Subcutaneous adipose tissue (tissue), 4 donors: ENCODE results near the gene SUSD1. TPM values are rescaled to one million over a fixed set of nuclear protein-coding genes. Genes with fewer than 3 reads are reported as not detected.

Source experiments
- CTCF ChIP-seq: fragments of 450-650 bp; IDR thresholded peaks from one replicate; pipeline ENCODE4 v1.5.1; 2016; ENCODE audit warnings: low read depth, mild to moderate bottlenecking, control low read depth, antibody characterized with exemption, moderate library complexity
- total RNA-seq, 4 donors: library from RNA; depleted of rRNA; stranded (reverse); fragments of >200 nt; gene quantifications; one replicate each; pipeline ENCODE4 v1.1.0, GENCODE V29; 2016

Gene SUSD1
- total RNA-seq, 4 donors from 2014 or later, result 8.4 to 24.6 (median 16.3) TPM

- TF ChIP-seq CTCF, result no peak
These were observed 102.1 kb downstream of the SUSD1 start for GRCh38 chr9:112072721-112073638.

GRCh38 chr9:112069318-112070169, 105.6 kb downstream of the SUSD1 start:
- no peak for TF ChIP-seq CTCF

GRCh38 chr9:112065806-112066606, 109.1 kb downstream of the SUSD1 start:
- TF ChIP-seq CTCF, result no peak

- no peak for TF ChIP-seq CTCF
These were observed 110.2 kb downstream of the SUSD1 start for GRCh38 chr9:112064871-112065270.

- no peak for TF ChIP-seq CTCF
These were observed 111.5 kb downstream of the SUSD1 start for GRCh38 chr9:112063586-112063985.

GRCh38 chr9:112063151-112063550, 111.9 kb downstream of the SUSD1 start:
- no peak for TF ChIP-seq CTCF
